ENCODE measurements around the gene ACTL8.

The ACTL8 gene

DNA sequence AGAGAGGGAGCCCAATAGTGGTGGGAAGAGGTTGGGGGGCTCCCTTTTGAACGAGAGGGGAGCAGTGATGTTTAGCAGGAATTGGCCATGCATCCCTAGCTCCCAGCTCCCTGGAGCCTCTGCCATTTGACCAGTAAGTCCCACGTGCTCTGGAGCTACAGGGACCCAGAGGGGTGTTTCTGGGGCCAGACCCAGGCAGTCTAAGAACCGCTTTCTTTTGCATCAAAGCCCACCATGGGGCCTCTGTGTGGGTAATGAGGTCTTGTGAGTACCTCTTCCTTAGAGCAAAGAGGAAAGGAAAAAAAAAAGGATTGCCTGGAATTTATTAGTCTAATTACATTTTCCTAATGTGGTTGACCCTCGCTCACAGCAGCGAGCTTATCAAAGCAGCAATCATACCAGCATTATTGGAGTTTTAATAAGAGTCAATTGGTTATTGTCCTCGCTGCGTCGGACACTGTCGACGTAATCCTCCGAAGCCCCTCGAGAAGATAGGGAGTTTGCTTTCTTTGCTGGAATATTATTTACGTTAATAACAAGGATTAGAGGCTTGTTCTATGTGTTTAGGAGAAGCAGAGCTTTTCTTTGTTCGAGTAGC lies 17.6 kb downstream of the ACTL8 start:
- DNase-seq = no peak

- no peak for DNase-seq
Measured at GRCh38 chr1:17773591-17774326, 18.6 kb downstream of the ACTL8 start.

DNA sequence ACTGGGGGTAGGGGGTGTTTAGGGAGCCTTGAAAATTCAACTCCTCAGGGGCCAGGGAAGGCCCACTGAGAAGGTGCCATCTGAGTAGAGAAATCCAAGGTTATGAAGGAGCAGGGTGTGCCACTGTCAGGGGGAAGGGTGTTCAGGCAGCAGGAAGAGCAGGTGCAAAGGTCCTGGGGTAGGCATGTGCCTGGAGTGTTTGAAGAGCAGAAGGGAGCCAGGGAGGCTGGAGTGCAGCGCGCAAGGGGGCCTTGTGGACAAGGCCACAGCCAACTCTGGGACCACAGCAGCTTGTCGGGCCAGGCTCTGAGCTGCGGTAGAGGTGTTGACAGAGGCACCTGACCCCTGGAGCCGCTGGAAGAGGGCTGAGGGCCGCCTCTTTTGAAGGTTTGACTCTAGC lies 19.3 kb downstream of the ACTL8 start:
- DNase-seq = no peak

GRCh38 chr1:17775796-17776195 lies 20.7 kb downstream of the ACTL8 start:
- DNase-seq = no peak

GRCh38 chr1:17776426-17776825 lies 21.3 kb downstream of the ACTL8 start:
- no peak for DNase-seq

DNA sequence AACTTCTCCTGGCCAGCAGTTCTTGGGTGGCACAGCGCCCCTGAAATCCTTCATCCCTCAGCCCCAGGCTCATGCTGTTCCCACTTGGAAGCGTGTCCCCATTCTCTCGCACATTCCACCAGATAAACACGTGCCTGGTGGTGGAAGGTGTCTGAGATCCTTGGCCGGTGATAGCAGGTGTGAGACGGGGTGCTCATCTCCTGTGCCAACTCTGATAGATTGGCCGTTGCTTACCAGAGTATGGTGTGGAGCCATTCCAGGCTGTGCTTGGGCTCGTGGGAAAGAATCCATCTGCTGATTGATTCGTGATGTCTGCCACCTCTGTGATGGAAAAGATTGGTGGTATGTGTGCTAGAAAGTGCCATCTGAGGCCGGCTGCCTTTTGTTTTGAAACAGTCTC lies 22.2 kb downstream of the ACTL8 start:
- no peak for DNase-seq

DNA sequence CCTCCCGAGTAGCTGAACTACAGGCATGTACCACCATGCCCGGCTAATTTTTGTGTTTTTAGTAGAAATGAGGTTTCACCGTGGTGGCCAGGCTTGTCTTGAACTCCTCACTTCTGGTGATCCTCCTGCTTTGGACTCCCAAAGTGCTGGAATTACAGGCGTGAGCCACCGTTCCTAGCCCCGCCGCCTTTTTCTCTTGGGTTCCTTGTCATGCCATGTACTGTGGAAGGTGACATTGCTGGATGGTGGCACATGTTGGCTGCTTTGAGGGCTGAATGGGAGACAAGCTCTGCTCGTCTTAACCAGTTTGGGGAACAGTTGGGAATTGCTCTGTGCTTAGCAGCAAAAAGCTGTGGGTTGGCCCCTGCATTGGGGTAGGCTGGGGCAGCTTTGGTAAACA lies 22.7 kb downstream of the ACTL8 start:
- DNase-seq = no peak

DNA sequence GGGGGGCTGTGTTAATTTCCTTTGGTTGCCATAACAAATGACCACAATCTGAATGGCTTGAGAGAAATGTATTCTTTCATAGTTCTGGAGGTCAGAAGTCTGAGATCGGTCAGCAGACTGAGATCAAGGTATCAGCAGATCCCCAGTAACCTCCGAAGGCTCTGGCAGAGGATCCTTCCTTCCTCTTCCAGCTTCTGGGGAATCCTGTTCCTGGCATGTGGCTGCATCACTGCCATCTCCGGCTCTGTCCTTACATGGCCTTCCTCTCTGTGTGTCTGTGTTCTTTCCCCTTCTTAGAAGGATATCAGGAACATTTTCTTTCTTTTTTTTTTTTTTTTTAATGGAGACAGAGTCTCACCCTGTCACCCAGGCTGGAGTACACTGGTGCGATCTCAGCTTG lies 25.8 kb downstream of the ACTL8 start:
- DNase-seq = no peak

DNA sequence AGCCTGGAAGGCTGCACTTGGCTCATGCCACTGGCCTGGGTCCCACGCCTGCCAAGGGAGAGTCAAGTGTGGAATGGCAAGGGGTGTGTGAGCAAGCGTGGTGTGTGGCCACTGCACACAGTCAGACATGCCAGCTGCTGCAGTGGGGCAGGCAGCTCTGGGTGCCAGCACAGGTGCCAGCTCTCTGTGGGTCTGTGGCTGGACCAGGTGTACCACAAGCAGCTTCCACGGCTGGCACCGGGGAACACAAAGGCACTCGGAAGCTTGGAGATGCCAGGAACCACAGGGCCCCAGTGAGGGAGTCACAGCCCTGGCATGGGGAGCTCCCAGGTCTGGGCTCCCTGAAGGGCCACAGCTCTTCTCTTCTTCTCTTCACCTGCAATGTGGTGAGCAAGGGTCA lies 34.8 kb downstream of the ACTL8 start:
- no peak for DNase-seq

- no peak for DNase-seq
Measured at GRCh38 chr1:17790383-17791054, 35.4 kb downstream of the ACTL8 start.

DNA sequence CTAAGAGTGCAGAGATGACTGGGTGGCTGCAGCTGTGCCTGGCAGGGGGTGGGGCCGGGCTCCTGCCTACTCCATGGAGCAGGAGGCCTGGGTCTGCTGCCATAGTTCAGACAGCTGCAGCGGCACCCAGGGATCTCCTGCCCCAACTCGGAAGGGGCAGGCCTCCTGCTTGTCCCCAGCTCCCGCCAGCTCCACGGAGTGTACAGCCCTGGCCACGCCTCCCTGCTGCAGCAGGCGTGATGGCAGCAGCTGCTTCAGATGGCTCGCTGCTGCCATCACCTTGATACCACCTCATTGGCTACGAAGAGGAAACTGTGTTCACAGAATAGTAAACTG lies 35.9 kb downstream of the ACTL8 start:
- DNase-seq = no peak

DNA sequence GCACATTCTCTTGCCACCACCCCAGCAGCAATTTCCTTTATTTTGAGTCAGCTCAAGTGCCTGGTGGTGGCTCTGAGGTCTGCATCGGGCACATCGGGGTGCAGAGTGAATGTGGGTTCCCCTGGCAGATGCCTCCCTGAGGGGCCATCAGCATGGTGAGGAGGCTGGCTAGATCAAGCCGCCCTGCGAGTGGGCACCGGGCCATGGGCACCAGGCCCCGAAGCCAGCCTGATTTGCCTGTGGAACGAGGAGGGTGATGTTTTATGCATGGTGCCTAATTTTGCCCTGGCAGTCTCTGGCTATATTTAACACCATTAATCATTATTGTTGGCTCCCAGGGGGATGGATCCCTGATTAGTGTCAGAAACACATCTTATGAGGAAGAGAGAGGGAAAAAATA lies 36.3 kb downstream of the ACTL8 start:
- no peak for DNase-seq

GRCh38 chr1:17792421-17792820 lies 37.3 kb downstream of the ACTL8 start:
- no peak for DNase-seq

DNA sequence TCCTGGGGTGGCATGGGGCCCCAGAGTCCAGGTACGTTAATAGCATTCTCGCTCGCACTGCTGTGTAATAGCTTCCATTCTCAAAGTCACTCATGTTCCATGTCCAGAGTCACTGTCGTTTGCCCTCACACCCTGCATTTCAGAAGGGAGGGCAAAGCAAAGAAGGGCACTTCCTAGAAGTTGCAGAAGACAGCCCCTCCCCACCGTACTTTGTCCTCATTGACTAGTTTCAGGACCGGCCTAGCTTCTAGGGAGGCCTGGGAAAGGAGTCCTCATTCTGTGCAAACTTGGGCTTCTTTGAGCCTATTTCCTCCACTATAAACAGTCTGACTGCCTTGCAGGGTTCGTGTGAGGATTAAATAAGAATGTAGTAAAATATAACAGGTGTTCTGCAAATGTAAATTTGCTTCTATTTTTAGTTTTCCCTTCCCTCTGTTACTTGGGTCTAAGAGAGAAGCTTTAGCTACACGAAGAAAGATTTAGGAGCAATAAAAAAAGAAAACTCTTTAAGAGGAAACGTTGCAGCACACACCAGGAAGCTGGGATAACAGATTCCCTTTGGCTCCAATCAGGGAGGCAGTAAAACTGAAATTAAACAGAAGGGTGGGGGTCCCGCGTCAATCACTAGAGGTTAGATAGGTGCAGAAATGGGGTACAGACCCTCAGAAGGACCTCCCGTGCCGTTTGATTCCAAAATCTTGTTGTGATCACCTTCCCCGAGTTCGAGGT lies 40.1 kb downstream of the ACTL8 start:
- DNase-seq = no peak

DNA sequence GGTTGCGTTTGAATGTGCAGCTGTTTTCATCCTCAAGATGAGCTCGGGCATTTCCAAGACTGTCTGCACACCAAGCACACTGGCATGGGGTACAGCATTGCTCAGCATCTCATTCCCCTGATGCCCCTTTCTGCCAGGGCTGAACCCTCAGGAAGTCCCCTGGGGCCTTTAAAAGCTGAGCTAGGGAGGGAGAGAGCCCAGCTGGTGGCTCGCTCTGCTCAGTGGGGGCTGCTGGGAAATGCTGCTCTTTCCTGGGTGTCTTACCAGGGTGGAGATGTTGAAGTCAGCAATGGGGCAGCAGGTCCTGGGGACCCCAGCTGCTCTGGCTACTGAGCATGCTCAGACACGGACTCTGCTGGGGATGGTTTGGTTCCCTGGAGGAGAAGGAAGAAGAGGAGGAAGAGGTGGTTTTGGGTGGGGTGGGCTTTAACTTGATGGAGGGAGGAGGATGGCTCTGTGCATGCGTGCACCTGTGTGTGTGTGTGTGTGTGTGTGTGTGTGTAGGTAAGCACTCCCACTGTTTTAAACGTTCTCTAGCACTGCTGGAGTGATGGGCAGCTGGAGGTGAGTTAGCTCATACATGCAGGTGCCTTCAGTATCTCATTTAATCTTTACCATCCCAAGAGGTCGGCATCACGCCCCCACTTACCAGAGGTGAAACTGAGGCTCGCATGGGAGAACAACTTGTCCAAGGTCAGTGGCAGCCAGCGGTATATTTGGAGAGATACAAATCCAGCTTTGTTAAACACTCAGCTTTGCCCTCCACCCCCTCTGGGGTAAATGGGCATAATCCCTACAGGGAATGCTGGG lies 40.9 kb downstream of the ACTL8 start:
- DNase-seq = no peak

DNA sequence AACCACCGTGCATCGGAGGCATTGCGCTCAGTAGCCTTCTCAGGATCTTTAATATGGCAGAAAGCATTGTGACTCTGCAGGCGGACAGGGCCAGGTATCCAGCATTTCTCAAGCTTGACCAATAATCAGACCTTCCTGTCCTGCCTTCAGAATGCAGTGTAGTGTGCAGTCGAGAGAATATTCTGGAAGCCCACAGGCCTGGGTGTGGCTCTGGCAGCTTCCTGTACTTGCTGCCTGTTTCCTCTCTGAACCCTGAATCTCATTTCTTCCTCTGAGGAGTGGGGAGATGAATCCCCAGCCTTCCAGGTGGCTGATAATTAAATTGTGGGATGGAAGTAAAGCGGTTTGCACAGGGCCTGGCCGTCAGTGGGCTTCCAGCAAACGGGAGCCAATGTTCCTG lies 42.3 kb downstream of the ACTL8 start:
- no peak for DNase-seq

GRCh38 chr1:17798011-17798410 lies 42.9 kb downstream of the ACTL8 start:
- DNase-seq = no peak

- no peak for DNase-seq
Measured at GRCh38 chr1:17798799-17799382, 43.8 kb downstream of the ACTL8 start.

- DNase-seq = no peak
Measured at GRCh38 chr1:17799642-17800041, 44.5 kb downstream of the ACTL8 start.

- no peak for DNase-seq
Measured at GRCh38 chr1:17802164-17802563, 47.0 kb downstream of the ACTL8 start.

- DNase-seq = no peak
Measured at GRCh38 chr1:17802945-17803344, 47.8 kb downstream of the ACTL8 start.

- DNase-seq = no peak
Measured at GRCh38 chr1:17805869-17806684, 50.9 kb downstream of the ACTL8 start.
